HCT116 (cell line): ENCODE results near the gene SPEN. TPM values are rescaled to one million over a fixed set of nuclear protein-coding genes. Genes with fewer than 3 reads are reported as not detected.

Experiments
- ATAC-seq: fragments of 200-7000 bp; cut with Tn5 transposase; 2 replicates; pipeline ENCODE4 v1.9.1; 2020; ENCODE audit warnings: mild to moderate bottlenecking, moderate library complexity
- BruUV-seq: library from RNA; stranded (reverse); fragments of 400-500 nt; replicated peaks from 2 replicates; lab custom pipeline; 2021; lab: Mats Ljungman, UMichigan
- CTCF ChIA-PET: fragments of 300-600 bp; sonication (Branson Sonifier 250); formaldehyde crosslinking; loops from one replicate; lab custom pipeline; 2021; ENCODE audit warnings: antibody characterized with exemption; lab: Charles Lee
- POLR2A ChIA-PET: fragments of 300-600, 350-600 bp; sonication (Branson Sonifier 250); formaldehyde crosslinking; loops from one replicate; lab custom pipeline; 2021; ENCODE audit warnings: antibody characterized with exemption; lab: Charles Lee
- RAD21 ChIA-PET, 2 experiments: fragments of 300-600 bp; sonication (Branson Sonifier 250); formaldehyde crosslinking; loops; one replicate each; lab custom pipeline; 2023; ENCODE audit warnings: low total read pairs in 2 of 2; ENCODE audit not compliant: uncharacterized antibody in 2 of 2, unreplicated experiment in 2 of 2, low non-redundant PET in 1 of 2; lab: Charles Lee
- DNase-seq: peaks from one replicate; pipeline ENCODE4 v3.0.0-alpha.2; 2010; ENCODE audit warnings: low read depth, low spot score
- H2AFZ ChIP-seq: fragments of 200-600 bp; shearing (Covaris generic), sonication (generic); 2 replicates; pipeline ENCODE4 v1.6.1; 2017; ENCODE audit warnings: low read depth, mixed run types, mixed read lengths, antibody characterized with exemption, low read length; ENCODE audit not compliant: poor library complexity, severe bottlenecking
- H3K27ac ChIP-seq: 2 replicates; pipeline ENCODE4 v1.5.1; 2012; ENCODE audit warnings: low read depth, low read length
- H3K27me3 ChIP-seq: fragments of 200-600 bp; sonication (generic); 2 replicates; pipeline ENCODE4 v1.6.1; 2016; ENCODE audit warnings: mixed run types, low read length, mixed read lengths; ENCODE audit not compliant: insufficient read depth
- H3K36me3 ChIP-seq, 2 experiments: fragments of 200-500 bp in 1 of 2; fragments of 200-600 bp in 1 of 2; sonication (Bioruptor generic) in 1 of 2; sonication (generic) in 1 of 2; 2 replicates each; pipeline versions ENCODE4 v1.5.1 to v1.6.1; 2014 to 2016; ENCODE audit warnings: low read length in 2 of 2, inconsistent platforms in 1 of 2, mixed read lengths in 1 of 2, mixed run types in 1 of 2; ENCODE audit not compliant: insufficient read depth in 2 of 2, control insufficient read depth in 1 of 2
- H3K4me1 ChIP-seq, 2 experiments: fragments of 200-600 bp in 1 of 2; sonication (generic) in 1 of 2; 2 replicates each; pipeline versions ENCODE4 v1.5.1 to v1.6.1; 2012 to 2017; ENCODE audit warnings: low read length in 2 of 2, inconsistent platforms in 1 of 2, mild to moderate bottlenecking in 1 of 2, mixed read lengths in 1 of 2, mixed run types in 1 of 2, moderate library complexity in 1 of 2; ENCODE audit not compliant: insufficient read depth in 2 of 2, control insufficient read depth in 1 of 2
- H3K4me2 ChIP-seq: fragments of 200-600 bp; sonication (generic); 2 replicates; pipeline ENCODE4 v1.6.1; 2017; ENCODE audit warnings: mixed run types, low read length, mixed read lengths
- H3K4me3 ChIP-seq, 2 experiments: fragments of 200-600 bp in 1 of 2; sonication (generic) in 1 of 2; replicated peaks in 1 of 2; 2 replicates each; pipeline ENCODE4 v1.5.1; 2011 to 2016; ENCODE audit warnings: low read length in 2 of 2, control low read depth in 1 of 2, low read depth in 1 of 2, mild to moderate bottlenecking in 1 of 2, mixed read lengths in 1 of 2, mixed run types in 1 of 2
- H3K79me2 ChIP-seq: fragments of 200-600 bp; sonication (generic); 2 replicates; pipeline ENCODE4 v1.6.1; 2017; ENCODE audit warnings: mild to moderate bottlenecking, mixed run types, low read length, moderate library complexity, mixed read lengths; ENCODE audit not compliant: insufficient read depth
- H3K9ac ChIP-seq: fragments of 200-600 bp; sonication (generic); 2 replicates; pipeline ENCODE4 v1.6.1; 2016; ENCODE audit warnings: low read length, mixed read lengths
- H3K9me2 ChIP-seq: fragments of 200-600 bp; sonication (generic), shearing (Covaris generic); 2 replicates; pipeline ENCODE4 v1.6.1; 2017; ENCODE audit warnings: mixed run types, mild to moderate bottlenecking, moderate library complexity; ENCODE audit not compliant: insufficient read depth
- H3K9me3 ChIP-seq, 2 experiments: fragments of 200-500 bp in 1 of 2; fragments of 200-600 bp in 1 of 2; sonication (Bioruptor generic) in 1 of 2; sonication (generic) in 1 of 2; 2 replicates each; pipeline ENCODE4 v1.6.1; 2014 to 2017; ENCODE audit warnings: low read length in 2 of 2, mixed read lengths in 2 of 2, inconsistent platforms in 1 of 2, low read depth in 1 of 2, mild to moderate bottlenecking in 1 of 2, mixed run types in 1 of 2, moderate library complexity in 1 of 2; ENCODE audit not compliant: control insufficient read depth in 1 of 2, insufficient read depth in 1 of 2
- H4K20me1 ChIP-seq: fragments of 200-600 bp; sonication (generic), shearing (Covaris generic); 2 replicates; pipeline ENCODE4 v1.6.1; 2017; ENCODE audit warnings: mixed run types, mild to moderate bottlenecking, moderate library complexity; ENCODE audit not compliant: insufficient read depth
- CEBPB ChIP-seq: IDR thresholded peaks from 2 replicates; pipeline ENCODE4 v1.6.1; 2012; ENCODE audit warnings: low read depth
- JUND ChIP-seq: IDR thresholded peaks from 2 replicates; pipeline ENCODE4 v1.6.1; 2012
- RAD21 ChIP-seq: IDR thresholded peaks from 2 replicates; pipeline ENCODE4 v1.6.1; 2012; ENCODE audit warnings: low read depth, mild to moderate bottlenecking
- YY1 ChIP-seq: IDR thresholded peaks from 2 replicates; pipeline ENCODE4 v1.6.1; 2011; ENCODE audit warnings: low read length, low read depth, moderate library complexity, mild to moderate bottlenecking; ENCODE audit not compliant: insufficient replicate concordance; ENCODE audit errors: extremely low read depth
- ZNF274 ChIP-seq: fragments of 200-500 bp; sonication (Bioruptor generic); IDR thresholded peaks from 2 replicates; pipeline ENCODE4 v1.6.1; 2014; ENCODE audit warnings: mild to moderate bottlenecking, low read depth, low read length, inconsistent platforms
- intact Hi-C: fragments of 100-400 bp; cut with micrococcal nuclease; formaldehyde crosslinking; loops from 2 replicates; pipeline ENCODE4 v1.10.0; 2022
- total RNA-seq: library from RNA; stranded (reverse); gene quantifications from one replicate; pipeline ENCODE4 v1.2.1, GENCODE V29; 2021; ENCODE audit not compliant: unreplicated experiment
- TF ChIP-seq, protein P1 (sequence below): IDR thresholded peaks from 2 replicates; pipeline ENCODE4 v1.6.1; 2012
- TF ChIP-seq, protein P2 (sequence below): IDR thresholded peaks from 2 replicates; pipeline ENCODE4 v1.6.1; 2012
- TF ChIP-seq, protein P3 (sequence below): IDR thresholded peaks from 2 replicates; pipeline ENCODE4 v1.6.1; 2012; ENCODE audit warnings: low read depth

SPEN gene
- total RNA-seq, 1 experiment from 2014 or later = 58.6 TPM

DNA sequence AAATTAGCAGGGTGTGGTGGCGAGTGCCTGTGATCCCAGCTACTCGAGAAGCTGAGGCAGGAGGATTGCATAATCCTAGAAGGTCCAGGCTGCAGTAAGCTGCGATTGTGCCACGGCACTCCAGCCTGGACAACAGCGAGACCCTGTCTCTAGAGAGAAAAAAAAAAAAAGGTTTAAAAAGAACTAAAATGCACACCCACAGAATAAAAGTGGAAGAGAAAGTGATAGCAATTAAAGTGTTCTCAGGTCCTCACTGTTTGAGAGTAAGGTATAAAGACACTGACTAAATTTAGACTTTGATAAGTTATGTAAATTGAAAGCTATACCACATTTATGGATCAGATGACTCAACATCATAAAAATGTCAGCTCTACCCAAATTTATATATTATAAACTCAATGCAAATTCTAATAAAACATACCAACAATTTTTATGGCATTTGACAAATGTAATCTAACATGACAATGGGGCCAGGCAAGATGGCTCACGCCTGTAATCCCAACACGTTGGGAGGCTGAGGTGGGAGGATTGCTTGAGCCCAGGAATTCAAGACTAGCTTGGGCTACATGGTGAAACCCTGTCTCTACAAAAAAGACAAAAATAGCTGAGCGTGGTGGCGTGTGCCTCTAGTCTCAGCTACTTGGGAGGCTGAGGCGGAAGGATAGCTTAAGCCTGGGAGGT, 116.6 kb downstream of the SPEN start (continued):
- TF ChIP-seq, protein P1, sequence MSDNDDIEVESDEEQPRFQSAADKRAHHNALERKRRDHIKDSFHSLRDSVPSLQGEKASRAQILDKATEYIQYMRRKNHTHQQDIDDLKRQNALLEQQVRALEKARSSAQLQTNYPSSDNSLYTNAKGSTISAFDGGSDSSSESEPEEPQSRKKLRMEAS = no peak
- TF ChIP-seq, protein P2, sequence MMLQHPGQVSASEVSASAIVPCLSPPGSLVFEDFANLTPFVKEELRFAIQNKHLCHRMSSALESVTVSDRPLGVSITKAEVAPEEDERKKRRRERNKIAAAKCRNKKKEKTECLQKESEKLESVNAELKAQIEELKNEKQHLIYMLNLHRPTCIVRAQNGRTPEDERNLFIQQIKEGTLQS = no peak
- no peak for TF ChIP-seq CEBPB
- TF ChIP-seq, protein P3, sequence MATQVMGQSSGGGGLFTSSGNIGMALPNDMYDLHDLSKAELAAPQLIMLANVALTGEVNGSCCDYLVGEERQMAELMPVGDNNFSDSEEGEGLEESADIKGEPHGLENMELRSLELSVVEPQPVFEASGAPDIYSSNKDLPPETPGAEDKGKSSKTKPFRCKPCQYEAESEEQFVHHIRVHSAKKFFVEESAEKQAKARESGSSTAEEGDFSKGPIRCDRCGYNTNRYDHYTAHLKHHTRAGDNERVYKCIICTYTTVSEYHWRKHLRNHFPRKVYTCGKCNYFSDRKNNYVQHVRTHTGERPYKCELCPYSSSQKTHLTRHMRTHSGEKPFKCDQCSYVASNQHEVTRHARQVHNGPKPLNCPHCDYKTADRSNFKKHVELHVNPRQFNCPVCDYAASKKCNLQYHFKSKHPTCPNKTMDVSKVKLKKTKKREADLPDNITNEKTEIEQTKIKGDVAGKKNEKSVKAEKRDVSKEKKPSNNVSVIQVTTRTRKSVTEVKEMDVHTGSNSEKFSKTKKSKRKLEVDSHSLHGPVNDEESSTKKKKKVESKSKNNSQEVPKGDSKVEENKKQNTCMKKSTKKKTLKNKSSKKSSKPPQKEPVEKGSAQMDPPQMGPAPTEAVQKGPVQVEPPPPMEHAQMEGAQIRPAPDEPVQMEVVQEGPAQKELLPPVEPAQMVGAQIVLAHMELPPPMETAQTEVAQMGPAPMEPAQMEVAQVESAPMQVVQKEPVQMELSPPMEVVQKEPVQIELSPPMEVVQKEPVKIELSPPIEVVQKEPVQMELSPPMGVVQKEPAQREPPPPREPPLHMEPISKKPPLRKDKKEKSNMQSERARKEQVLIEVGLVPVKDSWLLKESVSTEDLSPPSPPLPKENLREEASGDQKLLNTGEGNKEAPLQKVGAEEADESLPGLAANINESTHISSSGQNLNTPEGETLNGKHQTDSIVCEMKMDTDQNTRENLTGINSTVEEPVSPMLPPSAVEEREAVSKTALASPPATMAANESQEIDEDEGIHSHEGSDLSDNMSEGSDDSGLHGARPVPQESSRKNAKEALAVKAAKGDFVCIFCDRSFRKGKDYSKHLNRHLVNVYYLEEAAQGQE = no peak
- TF ChIP-seq, all 23 proteins: peak for 0

DNA sequence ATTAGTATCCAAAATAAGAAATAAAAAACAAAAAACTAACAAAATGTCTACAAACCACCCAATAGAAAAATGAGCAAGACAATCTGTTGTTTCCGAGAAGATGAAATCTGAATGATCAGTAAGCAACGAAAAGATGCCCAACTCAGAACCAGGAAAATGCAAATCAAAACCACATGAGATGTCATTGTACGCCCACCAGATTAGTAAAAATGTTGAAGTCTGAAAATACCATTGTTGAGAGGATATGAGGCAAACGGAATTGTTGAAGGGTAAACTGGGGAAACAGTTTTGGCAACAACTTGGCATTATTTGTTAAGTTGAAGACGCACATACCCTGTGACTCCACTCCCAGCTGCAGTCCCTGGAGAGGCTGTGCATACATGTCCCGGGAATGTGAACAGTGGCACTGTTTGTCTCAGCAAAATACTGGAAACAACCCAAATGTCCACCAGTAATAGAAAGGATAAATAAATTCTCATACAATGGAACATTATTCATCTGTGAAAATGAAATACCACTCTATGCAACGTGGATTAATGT, 117.8 kb downstream of the SPEN start:
- H3K4me3 ChIP-seq = no peak overlapping the region
- no peaks in the 10 kb centered on the region for H3K27me3 ChIP-seq
- no peaks in the 10 kb centered on the region for H4K20me1 ChIP-seq
- POLR2A ChIA-PET = no interaction called here
- peaks cover 0 to 4% of the 10 kb centered on the region in 2 experiments; a peak in 1 of 4 replicates for H3K9me3 ChIP-seq
- CTCF ChIA-PET = no interaction called here
- ATAC-seq (no peak), DNase-seq (no peak)
- H3K36me3 ChIP-seq = peaks cover 0 to 11% of the 10 kb centered on the region in 2 experiments; a peak in 1 of 4 replicates
- no peak overlapping the region for H3K4me2 ChIP-seq
- BruUV-seq = no TSS peak
- peaks cover 55% of the 10 kb centered on the region for H3K79me2 ChIP-seq
- RAD21 ChIA-PET = no interaction called here
- no peaks in the 10 kb centered on the region for H3K9me2 ChIP-seq
- no peak overlapping the region for H2AFZ ChIP-seq
- no peaks in the 10 kb centered on the region for H3K4me1 ChIP-seq
- H3K27ac ChIP-seq = no peak overlapping the region
- H3K9ac ChIP-seq = no peak overlapping the region
- TF ChIP-seq YY1 (no peak), ZNF274 (no peak), RAD21 (no peak), JUND (no peak)
- TF ChIP-seq, protein P1 = no peak
- intact Hi-C loops = no loop called here
